NB4 (cell line): ENCODE results near the gene EEF1AKMT4.

ENCODE experiments used
- DNase-seq: peaks from one replicate; pipeline ENCODE4 v3.0.0; 2010; ENCODE audit warnings: low read depth
- H3K4me3 ChIP-seq: one replicate; pipeline ENCODE4 v1.5.1; 2011; ENCODE audit warnings: mild to moderate bottlenecking, low read depth, low read length, moderate library complexity
- CTCF ChIP-seq: IDR thresholded peaks from one replicate; pipeline ENCODE4 v1.5.1; 2012; ENCODE audit warnings: low read depth, low read length
- MYC ChIP-seq: IDR thresholded peaks from 2 replicates; pipeline ENCODE4 v1.6.1; 2011; ENCODE audit warnings: low read depth, low read length
- POLR2A ChIP-seq: IDR thresholded peaks from 2 replicates; pipeline ENCODE4 v1.6.1; 2011; ENCODE audit warnings: mild to moderate bottlenecking; ENCODE audit not compliant: insufficient read length; ENCODE audit errors: extremely low read depth
- TF ChIP-seq, protein P1 (sequence below): IDR thresholded peaks from 2 replicates; pipeline ENCODE4 v1.6.1; 2011; ENCODE audit warnings: low read depth, low read length

Gene EEF1AKMT4

DNA sequence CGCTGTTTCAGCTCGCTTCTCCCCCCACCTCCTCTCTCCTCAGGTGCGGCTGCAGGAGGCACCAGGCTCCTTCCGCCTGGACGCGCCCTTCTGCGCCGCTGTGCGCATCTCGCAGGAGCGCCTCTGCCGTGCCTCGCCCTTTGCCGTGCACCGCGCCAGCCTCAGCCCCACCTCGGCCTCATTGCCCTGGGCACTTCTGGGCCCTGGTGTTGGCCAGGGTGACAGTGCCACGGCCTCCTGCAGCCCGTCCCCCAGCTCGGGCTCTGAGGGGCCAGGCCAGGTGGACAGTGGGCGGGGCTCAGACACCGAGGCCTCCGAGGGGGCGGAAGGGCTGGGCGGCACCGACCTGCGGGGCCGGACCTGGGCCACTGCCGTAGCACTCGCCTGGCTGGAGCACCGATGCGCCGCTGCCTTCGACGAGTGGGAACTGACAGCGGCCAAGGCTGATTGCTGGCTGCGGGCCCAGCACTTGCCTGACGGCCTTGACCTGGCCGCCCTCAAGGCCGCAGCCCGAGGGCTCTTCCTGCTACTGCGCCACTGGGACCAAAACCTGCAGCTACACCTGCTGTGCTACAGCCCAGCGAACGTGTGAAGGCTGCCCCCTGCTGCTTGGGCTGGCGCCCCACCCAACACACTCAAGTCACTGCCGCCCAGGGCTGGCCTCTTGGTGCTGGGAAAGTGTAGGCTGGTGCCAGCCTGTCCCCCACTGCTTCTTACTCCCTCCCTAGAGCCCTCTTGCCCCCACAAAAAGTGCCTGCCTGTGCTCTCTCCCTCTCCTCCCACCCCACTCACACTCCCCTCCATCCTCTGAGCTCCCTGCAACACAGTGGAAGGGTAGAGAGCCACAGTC lies 7.8 kb upstream of the EEF1AKMT4 start:
- no peak overlapping the region for H3K4me3 ChIP-seq
- TF ChIP-seq CTCF, result peak; percentile 10
- TF ChIP-seq, protein P1, sequence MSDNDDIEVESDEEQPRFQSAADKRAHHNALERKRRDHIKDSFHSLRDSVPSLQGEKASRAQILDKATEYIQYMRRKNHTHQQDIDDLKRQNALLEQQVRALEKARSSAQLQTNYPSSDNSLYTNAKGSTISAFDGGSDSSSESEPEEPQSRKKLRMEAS, result no peak
- peak; percentile 46 for DNase-seq

DNA sequence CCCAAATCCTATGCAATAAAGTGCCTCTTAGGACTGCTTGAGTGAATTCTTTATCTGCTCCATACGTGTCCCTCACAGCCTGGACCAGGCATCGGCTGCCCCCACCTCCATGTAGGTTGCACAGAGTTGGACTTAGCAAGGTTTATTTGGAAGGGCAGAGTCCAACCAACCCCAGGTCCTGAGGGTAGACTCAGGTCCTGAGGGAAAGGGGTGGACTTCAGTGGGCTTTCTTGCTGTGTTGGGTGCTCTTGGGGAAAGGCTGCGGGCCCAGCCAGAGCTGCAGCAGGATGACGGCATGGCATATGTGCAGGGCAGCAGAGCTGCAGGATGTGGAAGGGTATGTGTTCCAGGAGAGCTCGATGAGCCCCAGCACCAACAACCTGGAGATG lies 7.2 kb upstream of the EEF1AKMT4 start:
- no peak overlapping the region for H3K4me3 ChIP-seq
- TF ChIP-seq, protein P1, result no peak
- no peak for TF ChIP-seq CTCF
- TF ChIP-seq MYC, result no peak
- no peak for TF ChIP-seq POLR2A
- DNase-seq, result no peak

GRCh38 chr3:184248454-184249411 lies 739 bp upstream of the EEF1AKMT4 start, which contains the start of gene ALG3:
Gene ALG3 (minus strand): TSS chr3:184248962. CDS start chr3:184248940, 22 bp downstream.
- TF ChIP-seq CTCF (no peak), POLR2A (peak; percentile 67), MYC (peak; percentile 96)
- TF ChIP-seq, protein P1, result peak; percentile 79
- DNase-seq, result peak; percentile 92
- H3K4me3 ChIP-seq, result peak within 1 kb of the TSS; percentile 83

- TF ChIP-seq, protein P1, result no peak; the same call in 1 of the 2 replicates
- TF ChIP-seq CTCF, result peak; percentile 93
- peak overlapping the region; percentile 83 for H3K4me3 ChIP-seq
- peak; percentile 93 for DNase-seq
Measured at GRCh38 chr3:184250167-184250828, 826 bp downstream of the EEF1AKMT4 start.

GRCh38 chr3:184255291-184256039 lies 6.0 kb downstream of the EEF1AKMT4 start:
- DNase-seq, result no peak
- TF ChIP-seq, protein P1, result no peak
- TF ChIP-seq MYC (no peak), CTCF (no peak), POLR2A (no peak)
- H3K4me3 ChIP-seq, result no peak overlapping the region
